T-helper 1 cell (primary cell): ENCODE measurements around the gene FAM83D.
"Not testable (repeated sequence)": the region's sequence is repeated elsewhere in the genome, so short reads cannot be mapped to it uniquely, and the experiment has no call there.

ENCODE experiments used
- DNase-seq, 5 donors: peaks; one replicate each; pipeline ENCODE4 v3.0.0-alpha.2; 2012 to 2020

Gene FAM83D

GRCh38 chr20:38969708-38970107, 43.5 kb downstream of the FAM83D start:
- DNase-seq = no peak

DNA sequence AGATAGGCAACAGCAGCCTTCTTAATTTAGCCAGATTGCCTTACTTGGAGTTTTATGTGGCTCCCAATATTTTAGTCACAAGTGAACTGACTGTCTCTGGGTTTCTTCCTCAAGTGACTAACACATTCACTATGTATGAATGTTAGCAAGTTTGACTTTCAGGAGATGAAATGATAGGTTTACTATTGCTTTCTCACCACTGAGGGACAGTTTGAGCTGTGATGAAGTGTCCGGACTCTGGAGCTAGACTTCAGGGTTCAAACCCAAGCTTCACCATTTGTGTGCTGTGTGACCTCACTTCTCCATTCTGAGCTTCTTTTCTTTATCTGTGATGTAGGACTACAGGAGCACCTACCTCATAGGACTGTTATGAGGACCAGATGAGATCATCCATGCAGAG, 44.1 kb downstream of the FAM83D start:
- DNase-seq = no peak

GRCh38 chr20:38973107-38973506, 46.9 kb downstream of the FAM83D start:
- DNase-seq = no peak

DNA sequence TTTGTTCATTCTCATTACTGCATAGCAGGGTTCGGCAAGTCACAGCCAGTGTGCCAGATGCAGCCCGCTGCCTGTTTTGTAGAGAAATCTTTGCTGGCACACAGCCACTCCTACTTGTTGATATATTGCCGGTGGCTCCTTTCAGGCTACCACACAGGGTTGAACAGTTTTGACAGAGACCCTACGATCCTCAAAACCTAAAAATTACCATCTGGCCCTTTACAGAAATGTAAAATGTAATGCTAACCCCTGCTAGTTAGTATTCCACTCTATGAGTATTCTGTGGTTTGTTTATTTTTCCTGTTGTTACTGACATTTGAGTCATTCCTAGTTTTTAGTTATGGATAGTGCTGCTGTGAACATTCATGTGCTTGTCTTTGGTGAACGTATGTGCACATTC, 47.4 kb downstream of the FAM83D start:
- DNase-seq = no peak

DNA sequence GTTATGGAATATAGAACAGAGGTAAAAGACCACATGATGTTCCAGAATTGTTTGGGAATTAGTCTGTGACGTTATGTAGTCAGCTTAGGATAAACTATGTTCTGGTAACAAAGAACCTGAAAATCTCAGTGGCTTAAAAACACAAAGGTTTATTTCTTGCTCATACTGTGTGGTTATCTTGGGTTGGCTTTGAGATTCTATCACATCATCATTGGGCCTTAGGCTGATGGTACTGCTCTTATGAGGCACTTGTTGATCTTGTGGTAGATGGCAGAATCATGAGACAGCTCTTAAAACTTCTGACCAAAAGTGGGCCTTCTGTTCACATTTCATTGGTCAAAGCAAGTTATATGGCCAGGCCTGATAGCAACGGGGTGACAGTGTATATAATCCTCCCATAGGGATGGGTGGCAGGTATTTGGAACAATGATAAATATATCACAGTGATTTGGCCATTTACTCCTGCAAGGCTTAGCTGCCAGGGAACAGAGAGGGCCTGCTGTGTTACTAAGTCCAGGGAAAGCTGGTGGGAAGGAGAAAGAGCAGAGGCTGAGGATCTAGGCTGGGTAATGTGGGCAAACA, 49.4 kb downstream of the FAM83D start:
- DNase-seq = no peak

GRCh38 chr20:38979434-38979833, 53.2 kb downstream of the FAM83D start:
- no peak for DNase-seq

DNA sequence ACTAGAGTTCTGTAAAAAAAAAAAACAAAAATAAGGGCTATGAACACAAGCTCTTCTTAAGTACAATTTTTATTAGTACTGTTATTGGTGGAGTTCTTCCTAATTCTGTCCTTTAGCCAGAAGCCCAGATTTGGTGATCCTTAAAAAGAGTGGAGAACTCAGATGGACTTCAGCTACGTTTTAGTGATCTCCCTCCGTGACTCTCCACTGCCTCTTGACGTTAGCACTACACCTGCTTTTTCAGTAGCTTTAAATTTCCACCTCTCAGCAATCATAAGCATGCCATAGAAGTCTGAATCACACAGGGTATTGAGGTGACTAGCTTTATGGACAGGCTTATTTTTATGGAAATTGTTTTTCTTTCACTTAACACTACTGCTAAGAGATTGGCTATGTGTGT, 53.6 kb downstream of the FAM83D start:
- DNase-seq = no peak

DNA sequence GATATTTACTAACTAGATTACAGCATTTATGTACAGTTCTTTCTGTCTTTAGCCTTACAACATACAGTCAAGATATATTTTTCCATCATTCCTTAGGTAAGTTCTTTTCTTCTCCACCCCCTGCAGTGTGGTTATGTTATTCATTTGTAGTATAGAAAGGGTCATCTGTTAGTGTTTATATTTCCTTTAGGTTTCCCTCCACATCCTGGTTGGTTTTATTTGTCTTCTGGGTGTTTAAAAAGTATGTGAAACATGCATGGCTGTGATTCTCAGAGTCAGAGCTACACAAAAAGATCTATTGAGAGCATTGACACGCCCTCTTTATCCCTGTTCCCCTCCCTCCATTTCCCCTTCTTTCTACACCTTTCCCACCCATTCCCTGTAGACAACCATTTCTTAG, 56.1 kb downstream of the FAM83D start:
- DNase-seq = no peak

- no peak for DNase-seq
Observed at GRCh38 chr20:38985060-38985459, 58.8 kb downstream of the FAM83D start.

DNA sequence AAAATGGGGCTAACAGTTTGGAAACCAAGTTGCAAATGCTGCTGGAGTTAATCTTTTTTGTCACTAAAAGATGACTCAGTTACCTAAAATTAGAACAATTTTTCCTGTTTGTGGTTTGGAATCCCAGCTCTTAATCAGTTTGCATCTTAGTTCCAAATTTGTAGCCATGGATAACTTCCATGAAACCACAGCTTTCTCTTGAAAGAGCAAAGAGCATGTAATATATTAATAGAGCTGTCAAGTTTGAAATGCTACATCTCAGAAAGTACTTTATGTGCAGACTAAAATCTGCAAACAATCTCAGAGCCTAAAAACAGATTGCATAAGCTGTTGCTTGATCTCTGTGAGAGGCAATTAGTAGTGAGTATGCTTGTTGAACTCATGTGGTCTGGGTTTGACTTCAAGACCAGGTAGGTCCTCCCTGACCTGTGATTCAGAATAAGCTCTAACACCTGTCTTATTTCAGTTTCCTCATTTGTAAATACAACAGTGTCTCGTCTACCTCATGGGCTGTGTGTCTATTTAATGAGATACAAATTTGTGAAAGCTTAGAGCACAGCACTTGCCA, 59.5 kb downstream of the FAM83D start:
- DNase-seq = no peak

DNA sequence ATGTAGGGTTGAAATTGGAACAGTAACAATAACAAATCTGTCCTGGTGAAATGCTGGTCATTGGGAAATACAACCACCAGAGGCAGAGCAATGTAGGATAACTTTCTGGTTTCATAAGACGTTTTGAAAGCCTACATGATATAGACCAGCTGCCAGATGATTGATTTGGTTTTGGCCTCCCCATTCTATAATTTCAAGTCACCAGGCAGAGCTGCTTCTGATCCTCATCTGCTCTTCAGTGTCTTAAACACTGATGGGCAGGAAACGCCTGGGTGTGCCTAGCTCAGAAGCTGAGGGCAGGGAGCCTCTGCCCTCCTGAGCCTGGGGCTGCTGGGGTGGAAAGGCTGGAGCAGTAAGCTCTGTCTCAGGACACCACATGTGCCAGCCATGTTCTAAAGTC, 60.4 kb downstream of the FAM83D start:
- DNase-seq = no peak

- no peak for DNase-seq
Observed at GRCh38 chr20:38987777-38988176, 61.6 kb downstream of the FAM83D start.

GRCh38 chr20:38990728-38991127, 64.5 kb downstream of the FAM83D start:
- no peak for DNase-seq

DNA sequence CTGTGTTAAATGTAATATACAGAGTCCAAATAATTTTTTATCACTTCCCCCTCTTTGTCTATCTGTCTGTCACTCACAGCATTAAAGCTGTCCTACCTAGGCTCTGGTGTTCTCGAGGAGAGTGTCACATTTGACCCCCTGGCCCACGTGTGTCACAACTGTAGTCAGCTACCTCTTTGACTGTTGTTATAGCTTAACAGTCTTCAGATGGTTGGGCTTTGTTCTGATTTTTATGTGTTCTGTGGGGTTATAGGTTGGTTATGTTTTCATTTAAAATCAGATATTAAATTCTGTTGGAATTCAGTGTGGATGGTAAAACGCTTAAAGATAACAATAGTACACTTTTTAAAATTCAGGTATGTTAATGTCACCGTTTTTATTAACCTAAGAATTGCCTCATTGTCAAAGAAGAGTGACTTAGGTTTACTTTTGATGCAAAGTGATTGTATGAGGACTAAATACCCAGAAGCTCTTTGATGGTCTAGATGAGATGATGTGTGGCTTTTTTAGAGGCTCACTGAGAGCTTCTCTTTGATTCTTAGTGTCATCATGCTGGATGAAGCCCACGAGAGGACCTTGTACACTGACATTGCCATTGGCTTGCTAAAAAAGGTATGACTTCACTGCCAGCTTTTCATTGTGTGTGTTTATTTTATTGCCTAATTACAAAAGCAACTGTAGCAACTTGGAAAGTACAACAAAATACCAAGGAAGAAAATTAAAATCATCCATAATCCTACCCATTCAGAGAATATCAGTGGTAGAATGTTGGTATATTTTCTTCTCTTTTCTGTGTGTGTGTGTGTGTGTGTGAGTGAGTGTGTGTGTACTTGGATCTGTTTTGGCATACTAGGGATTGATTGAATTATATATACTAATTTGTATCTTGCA, 65.8 kb downstream of the FAM83D start:
- DNase-seq = no peak

GRCh38 chr20:38995536-38996044, 69.4 kb downstream of the FAM83D start:
- DNase-seq = no peak

DNA sequence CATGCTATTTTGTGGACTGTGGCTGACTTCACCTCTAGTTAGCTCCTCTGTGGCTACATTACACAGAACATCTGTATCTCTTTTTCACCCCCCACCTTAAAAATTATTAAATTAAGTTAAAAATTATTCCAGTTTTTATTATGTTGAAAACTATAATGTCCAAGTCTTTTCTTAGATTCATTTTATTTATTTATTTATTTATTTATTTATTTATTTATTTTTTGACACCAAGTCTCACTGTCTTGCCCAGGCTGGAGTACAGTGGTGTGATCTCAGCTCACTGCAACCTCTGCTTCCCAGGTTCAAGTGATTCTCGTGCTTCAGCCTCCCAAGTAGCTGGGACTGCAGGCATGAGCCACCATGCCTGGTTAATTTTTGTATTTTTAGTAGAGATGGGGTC, 70.6 kb downstream of the FAM83D start:
- not testable (repeated sequence) for DNase-seq

GRCh38 chr20:38997622-38998021, 71.4 kb downstream of the FAM83D start:
- DNase-seq = peak in 1 of 5 donors; percentile 45

DNA sequence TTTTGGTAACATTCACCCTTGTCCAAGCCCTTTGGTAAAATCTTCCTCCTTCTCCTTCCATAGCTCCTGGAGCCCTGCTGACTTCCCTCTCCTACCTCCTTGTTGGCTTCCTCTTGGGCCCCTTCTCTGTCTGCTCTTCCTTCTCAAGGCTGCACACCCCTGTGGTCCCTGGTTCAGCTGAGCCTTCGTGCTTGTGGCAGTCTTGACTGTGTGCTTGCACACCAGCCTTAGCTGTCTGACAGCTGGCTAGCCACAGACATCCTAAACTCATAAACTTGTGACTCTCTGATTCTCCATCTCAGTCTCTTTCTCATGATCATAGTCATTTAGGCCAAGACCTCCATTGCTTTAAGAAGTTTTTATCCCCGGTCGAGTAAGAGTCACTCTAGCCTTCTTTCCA, 73.0 kb downstream of the FAM83D start:
- DNase-seq = no peak

- DNase-seq = no peak
Observed at GRCh38 chr20:38999965-39000910, 74.0 kb downstream of the FAM83D start.
